ENCODE results near the gene RCBTB1.

Gene RCBTB1

DNA sequence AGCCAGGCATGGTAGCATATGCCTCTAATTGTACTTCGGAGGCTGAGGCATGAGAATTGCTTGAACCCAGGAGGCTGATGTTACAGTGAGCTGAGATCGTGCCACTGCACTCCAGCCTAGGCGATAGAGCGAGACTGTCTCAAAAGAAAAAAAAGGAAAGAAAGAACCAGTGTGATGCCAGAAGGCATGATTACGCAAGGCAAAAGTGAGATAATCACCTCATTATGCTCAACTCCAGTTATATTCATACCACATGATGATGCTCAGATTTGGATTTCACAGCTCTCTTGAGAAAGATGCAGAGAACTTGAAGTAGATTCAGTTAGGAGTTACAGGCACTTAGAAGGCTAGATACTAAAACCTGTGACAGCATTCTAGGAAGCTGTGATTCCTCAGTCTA, 21.8 kb downstream of the RCBTB1 start:
- no peak overlapping the region for H3K4me3 ChIP-seq (ENCODE audit: low read depth, low read length)
- no peak for DNase-seq (ENCODE audit: low read depth)

DNA sequence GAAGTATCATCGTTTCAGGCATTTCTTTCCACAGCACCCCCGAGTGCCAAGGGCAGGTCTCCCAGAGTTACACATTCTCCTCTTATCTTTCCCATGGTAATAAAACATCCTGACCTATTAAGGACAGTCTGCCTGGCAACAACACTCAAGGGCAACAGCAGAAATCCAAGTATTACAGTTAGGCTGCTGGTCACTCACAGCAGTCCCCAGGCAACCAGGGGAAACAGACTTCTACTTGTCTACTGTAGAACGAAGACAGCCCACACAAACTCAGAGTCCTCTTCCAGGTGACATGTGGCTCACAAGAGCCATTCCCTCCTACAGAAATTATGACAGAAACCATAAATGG, 24.3 kb downstream of the RCBTB1 start:
- no peak overlapping the region for H3K4me3 ChIP-seq (ENCODE audit: low read depth, low read length)
- DNase-seq (ENCODE audit: low read depth): no peak

DNA sequence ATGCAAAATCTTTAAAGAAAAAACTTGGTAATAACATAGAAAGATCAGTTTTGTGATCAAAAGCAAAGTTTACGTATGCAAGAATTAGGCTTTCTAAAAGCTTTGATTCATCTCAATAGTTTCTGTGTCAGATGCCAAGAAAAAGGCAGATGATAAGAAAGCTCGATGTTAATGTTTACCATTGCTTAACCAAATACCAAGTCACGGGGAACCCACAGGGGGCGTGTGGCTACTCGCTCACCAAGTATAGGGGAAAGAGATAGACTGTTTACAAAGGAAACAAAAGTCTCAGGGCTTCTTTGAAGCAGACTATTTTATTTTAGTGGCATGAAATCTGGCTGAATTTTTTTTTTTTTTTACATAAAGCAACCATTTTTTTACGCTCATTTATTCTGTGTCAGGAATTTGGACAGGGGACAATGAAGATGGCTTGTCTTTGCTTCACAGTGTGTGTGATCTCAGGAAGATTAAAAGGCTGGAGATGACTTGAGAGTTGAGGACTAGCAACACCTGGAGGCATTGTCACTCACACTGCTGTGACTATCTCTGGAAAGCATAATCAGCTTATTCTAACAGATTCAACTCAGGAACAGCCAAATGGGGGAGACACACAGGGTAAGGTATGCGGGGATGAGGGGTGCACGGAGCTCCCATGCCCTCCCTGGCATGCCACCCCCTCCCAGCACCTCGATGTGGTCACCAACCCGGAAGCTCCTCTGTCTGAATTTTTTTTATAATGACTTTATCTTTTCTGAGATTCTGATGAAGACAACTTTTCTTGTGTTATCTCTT, 24.9 kb downstream of the RCBTB1 start:
- DNase-seq (ENCODE audit: low read depth): no peak
- H3K4me3 ChIP-seq (ENCODE audit: low read depth, low read length): no peak overlapping the region

DNA sequence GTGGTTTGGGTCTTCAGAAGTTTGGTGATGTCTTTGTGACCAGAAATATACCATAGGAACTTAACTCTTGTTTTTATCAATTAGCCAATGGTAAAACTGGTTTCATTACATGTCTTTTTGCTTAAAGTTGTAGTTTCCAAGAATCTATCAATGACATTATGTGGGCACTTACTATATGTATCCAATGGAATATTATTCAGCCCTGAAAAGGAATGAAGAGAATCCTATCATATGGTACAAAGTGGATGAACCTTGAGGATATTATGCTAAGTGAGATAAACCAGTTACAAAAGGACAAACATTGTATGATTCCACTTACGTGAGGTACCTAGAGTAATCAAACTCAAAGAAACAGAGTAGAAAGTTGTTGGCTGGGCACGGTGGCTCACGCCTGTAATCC, 26.4 kb downstream of the RCBTB1 start:
- DNase-seq (ENCODE audit: low read depth): no peak

DNA sequence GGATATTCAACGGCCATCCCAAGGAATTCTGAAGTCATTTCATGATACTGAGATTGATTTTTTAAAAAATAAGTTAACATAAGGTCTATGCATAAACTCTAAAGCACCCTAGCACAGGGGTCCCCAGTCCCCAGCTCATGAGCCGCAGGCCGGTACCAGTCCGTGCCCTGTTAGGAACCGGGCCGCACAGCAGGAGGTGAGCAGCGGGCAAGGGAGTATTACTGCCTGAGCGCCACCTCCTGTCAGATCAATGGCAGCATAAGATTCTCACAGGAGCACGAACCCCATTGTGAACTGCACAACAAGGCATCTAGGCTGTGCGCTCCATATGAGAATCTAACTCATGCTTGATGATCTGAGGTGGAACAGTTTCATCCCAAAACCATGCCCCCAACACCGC, 31.0 kb downstream of the RCBTB1 start:
- no peak for DNase-seq (ENCODE audit: low read depth)
- no peak overlapping the region for H3K4me3 ChIP-seq (ENCODE audit: low read depth, low read length)

More for the DNA sequence above, 26.4 kb downstream of the RCBTB1 start:
- no peak overlapping the region for H3K4me3 ChIP-seq (ENCODE audit: low read depth, low read length)

DNA sequence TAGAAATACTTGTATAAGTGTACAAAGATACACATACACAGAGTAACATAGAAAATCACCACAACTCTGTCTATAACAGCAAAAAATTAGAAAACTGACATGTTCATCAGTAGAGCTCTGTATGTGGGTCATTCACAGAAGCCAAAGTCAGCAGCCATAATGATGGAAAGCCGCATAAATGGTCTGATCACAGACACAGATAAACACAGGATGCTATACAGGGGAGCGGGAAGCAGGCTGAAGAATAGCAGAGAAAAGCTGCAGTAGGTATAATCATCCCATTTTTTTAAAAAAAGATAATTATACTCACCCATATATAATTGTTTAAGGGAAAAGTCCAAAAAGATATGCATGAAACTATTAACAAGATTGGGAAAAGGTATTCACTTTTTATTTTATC, 31.5 kb downstream of the RCBTB1 start:
- H3K4me3 ChIP-seq (ENCODE audit: low read depth, low read length): no peak overlapping the region
- no peak for DNase-seq (ENCODE audit: low read depth)

DNA sequence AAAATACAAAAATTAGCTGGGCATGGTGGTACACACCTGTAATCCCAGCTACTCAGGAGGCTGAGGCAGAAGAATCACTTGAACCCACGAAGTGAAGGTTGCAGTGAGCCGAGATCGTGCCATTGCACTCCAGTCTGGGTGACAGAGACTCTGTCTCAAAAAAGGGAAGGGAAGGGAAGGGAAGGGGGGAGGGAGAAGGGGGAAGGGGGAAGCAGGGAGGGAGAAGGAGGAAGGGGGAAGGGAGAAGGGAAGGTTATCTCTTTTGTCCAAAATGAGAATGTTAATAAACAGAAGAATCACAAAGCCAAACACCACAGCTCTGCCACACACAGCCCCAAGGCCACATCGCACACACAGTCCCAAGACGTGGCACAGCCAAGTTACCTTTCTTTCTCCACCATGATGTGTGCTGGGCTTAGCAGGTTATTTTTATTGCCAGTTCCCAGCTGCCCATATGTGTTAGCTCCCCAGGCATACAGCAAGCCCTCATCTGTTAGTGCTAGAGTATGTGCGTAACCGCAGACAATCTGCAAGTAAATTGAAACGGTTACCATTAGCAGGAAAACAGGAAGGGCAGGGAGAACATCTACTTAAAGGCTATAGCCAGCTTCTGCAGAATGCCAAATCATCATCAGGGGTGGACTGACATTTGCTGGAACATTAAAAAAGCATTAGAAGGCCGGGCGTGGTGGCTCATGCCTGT, 34.3 kb downstream of the RCBTB1 start:
- no peak overlapping the region for H3K4me3 ChIP-seq (ENCODE audit: low read depth, low read length)
- no peak for DNase-seq (ENCODE audit: low read depth)

DNA sequence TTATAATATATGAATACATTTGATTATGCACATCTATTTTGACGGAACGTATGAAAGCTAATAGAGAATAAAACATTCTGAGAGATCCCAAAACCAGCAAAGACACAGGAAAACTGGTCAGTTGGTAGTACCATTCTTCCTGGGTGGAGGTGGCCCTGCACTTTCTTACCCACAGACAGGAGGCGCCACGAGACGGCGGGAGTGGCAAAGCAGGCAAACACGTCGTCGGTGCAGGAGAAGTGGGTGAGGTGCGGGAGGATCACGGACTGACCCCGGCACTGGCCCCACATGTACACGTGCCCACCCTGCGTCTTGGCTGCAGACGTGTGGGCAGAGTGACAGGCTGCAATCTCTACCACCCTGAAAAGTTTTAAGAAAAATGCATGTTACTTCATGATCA, 36.1 kb downstream of the RCBTB1 start:
- DNase-seq (ENCODE audit: low read depth): no peak
- no peak overlapping the region for H3K4me3 ChIP-seq (ENCODE audit: low read depth, low read length)

DNA sequence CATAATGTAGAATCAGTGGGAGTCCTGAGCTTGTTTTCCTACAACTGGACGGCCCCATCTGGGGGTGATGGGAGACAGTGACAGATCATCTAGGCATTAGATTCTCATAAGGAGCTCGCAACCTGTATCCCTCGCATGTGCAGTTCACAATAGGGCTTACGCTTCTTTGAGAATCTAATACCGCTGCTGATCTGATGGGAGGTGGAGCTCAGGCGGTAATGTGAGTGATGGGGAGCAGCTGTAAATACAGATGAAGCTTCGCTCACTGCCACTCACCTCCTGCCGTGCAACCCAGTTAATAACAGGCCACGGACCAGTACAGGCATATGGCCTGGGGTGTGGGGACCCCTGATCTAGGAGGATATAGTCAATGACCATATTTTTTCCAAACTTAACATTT, 38.8 kb downstream of the RCBTB1 start:
- no peak for DNase-seq (ENCODE audit: low read depth)
- no peak overlapping the region for H3K4me3 ChIP-seq (ENCODE audit: low read depth, low read length)

DNA sequence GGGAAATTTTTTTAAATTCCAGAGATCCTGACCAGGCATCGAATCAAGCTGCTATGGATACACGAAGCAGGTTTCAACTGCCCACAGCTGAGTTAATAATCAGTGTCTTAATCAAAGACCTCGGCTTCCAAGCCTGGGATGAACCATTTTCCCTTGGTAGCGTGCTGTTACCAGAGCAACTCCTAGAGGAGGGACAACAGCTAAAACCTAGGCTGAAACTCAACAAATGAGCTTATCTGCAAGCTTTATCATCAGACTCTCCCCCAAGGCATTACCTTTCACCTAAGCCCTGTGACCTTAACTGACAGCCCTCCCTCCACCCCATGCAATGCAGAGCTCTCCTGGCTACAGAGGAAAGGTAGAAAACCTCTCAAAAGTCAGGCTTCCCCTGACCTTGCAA, 39.7 kb downstream of the RCBTB1 start:
- DNase-seq (ENCODE audit: low read depth): no peak
- no peak overlapping the region for H3K4me3 ChIP-seq (ENCODE audit: low read depth, low read length)

DNA sequence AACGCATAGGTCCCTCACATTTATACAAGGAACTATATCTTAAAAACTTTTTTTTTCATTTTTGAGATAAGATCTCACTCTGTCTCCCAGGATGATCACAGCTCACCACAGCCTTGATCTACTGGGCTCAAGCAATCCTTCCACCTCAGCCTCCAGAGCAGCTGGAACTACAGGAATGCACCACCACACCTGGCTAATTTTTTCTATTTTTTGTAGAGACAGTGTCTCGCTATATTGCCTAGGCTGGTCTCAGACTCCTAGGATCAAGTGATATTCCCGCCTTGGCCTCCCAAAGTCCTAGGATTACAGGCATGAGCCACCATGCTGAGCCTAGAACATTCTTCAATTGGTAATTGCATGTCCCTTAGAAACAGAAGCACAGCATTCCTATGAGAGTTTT, 41.7 kb downstream of the RCBTB1 start:
- no peak overlapping the region for H3K4me3 ChIP-seq (ENCODE audit: low read depth, low read length)
- DNase-seq (ENCODE audit: low read depth): no peak

DNA sequence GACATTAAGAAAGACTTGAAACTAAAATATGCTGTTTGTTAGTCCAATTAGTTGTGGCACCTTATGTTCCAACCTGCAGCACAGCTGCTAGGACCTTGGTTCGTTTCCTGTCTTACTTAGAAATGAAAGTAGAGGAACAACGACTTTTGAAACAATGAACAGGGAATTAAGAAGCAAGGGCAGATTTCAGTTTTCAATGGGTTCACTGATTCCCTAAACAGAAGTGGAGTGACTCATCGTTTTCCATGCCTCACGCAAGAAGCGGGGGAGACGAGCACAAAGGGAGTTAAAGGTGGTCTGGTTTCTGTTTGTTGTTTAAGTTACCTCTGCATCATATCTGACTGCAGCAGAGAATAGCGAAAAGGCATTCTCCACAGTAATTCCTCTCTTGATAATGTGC, 44.8 kb downstream of the RCBTB1 start:
- no peak overlapping the region for H3K4me3 ChIP-seq (ENCODE audit: low read depth, low read length)
- peak; percentile 7 for DNase-seq (ENCODE audit: low read depth)

DNA sequence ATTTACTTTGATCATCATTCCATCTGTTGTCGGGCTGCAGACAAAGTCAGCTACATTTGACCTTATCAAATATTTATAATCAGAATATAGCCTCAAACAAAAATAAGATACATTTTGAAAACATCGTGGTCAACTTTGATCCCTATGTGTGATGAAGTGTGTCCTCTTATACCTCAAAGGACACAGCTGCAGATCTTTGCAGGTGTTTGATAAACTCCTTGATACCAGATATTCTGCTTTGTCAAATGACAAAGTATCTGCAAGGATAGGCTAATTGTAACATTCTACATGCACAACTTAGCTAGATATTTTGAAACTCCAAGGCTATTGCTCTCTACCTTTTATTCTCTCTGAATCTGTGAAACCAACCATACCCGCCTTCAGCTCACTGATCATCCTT, 45.6 kb downstream of the RCBTB1 start:
- no peak for DNase-seq (ENCODE audit: low read depth)

DNA sequence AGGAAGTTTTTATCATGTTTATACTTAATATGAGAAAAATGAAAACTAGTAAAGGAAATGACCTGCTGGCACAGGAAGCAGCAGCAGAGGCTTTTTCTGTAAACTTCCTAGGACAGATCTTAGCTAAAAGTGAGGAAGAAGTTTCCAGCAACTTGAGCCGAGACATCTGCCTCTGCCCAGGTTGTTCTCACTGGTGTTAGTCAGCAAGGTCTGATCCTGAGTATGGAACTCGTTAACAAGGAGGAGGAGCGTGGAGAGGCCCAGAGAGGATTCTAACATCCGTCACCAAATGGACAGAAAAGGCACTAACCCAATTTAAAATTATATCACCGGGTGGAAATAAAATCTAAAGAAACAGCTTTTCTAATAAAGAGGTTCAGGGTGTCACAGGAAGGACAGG, 46.0 kb downstream of the RCBTB1 start:
- DNase-seq (ENCODE audit: low read depth): peak; percentile 2
- H3K4me3 ChIP-seq (ENCODE audit: low read depth, low read length): no peak overlapping the region

More for the DNA sequence above, 45.6 kb downstream of the RCBTB1 start:
- no peak overlapping the region for H3K4me3 ChIP-seq (ENCODE audit: low read depth, low read length)

DNA sequence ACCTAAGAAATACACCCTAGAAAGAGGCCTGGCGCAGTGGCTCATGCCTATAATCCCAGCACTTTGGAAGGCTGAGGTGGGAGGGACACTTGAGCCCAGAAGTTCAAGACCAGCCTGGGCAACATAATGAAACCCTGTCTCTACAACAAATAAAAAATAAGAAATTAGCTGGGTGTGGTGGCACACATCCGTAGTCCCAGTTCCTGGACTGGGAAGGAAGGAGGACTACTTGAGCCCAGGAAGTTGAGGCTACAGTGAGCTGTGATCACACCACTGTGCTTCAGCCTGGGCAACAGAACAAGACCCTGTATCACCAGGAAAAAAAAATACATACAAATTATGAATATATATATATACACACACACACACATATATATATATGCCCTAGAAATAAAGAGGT, 47.0 kb downstream of the RCBTB1 start:
- H3K4me3 ChIP-seq (ENCODE audit: low read depth, low read length): no peak overlapping the region
- no peak for DNase-seq (ENCODE audit: low read depth)

DNA sequence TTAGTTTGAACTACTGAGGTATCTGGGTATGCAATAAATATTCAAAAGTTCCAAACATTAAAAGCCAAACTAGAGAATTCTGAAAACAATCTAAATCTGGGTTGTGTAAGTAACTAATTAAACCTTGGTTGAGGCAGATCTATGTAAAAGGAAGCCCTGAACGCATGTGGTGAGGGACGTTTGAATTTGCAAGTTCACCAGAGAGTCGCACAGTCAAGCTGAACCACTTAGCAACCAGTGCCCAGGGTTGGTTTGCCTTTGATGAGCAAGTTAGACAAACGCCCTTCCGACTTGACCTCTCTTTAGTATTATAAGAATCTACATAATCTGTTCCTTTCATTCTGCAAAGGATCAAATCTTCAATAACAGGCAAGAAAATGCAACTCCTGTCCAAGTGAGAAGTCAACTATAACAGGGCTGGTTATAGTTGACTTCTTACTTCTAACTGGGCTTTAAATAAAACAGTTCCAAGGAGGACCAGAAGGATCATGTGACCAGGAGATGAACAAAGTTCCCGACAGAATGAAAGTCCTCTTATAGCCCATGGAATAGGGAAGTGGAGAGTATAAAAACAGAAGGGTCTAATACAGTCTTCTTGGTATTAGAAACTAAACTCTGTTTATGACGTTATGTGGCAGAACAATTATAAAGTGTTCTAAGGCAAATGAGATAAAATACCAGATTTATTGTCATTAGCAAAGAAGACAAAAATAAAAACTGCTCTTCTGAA, 49.0 kb downstream of the RCBTB1 start:
- DNase-seq (ENCODE audit: low read depth): no peak
- H3K4me3 ChIP-seq (ENCODE audit: low read depth, low read length): no peak overlapping the region

DNA sequence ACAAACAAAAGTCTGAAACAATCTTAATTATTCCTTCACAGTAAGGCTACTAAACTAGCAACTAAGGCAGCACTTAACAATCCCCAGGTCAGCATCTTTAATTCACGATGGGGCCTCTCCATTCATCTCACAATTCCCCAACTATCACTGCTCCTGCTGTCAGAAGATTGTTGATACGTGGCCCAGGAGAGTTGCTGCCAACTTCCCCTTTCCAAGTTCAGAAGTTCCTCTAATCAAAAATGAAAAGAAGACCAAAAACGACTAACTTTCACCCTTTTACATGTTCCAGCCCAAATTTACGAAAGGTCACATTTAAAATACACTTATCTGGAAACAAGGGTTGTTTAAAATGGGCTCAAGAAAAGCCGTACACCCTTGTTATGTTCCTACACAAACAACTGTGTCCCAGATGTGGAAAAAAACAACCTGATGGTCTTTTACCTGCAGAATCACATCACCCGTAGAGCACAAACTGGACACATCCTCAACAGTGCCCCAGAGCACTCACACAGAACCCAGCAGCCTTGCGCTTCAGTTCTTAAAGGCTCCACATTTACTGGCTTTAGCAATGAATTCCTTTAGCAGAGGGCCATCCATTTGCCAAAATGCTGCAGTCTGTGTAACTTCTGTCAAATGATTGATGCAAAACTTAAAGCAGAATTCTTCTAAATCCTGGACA, 51.6 kb downstream of the RCBTB1 start:
- no peak for DNase-seq (ENCODE audit: low read depth)
- H3K4me3 ChIP-seq (ENCODE audit: low read depth, low read length): no peak overlapping the region

DNA sequence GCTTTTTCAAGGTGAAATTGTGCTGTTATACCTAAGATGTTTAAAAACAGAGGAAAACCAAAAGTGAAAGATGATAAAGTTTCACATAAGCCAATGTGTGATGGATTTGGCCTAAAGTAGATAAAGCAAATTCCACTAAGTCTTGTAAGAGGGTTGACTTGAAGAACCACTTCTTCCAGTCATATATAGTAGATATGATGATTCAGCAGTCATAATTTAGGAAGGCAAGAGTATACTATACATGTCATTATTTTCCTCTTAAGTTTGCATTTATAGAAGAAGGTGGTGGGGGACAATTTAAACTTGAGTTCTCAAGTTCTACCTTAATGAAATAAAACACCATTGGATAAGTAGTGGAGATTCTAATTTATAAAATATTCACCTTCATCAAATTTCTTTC, 52.3 kb downstream of the RCBTB1 start:
- no peak for DNase-seq (ENCODE audit: low read depth)
- H3K4me3 ChIP-seq (ENCODE audit: low read depth, low read length): no peak overlapping the region

DNA sequence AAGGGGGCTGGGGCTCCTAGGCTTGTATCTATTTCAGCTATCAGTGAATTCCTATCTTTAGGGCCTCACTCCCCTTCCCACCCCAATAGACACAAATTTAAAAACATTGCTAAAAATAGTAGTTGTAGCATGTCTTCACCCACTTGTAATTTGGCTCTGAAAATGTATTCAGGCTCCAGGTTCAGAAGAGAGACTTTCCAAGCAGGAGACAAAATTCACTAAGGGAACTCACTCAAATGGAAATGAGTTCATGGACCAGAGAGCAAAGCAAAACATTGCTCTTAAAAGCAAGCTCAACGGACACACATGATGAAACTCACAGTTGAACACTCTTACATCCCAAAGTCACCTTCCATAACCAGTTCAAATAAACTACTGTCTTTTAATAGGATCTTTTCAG, 52.8 kb downstream of the RCBTB1 start:
- no peak for DNase-seq (ENCODE audit: low read depth)
- no peak overlapping the region for H3K4me3 ChIP-seq (ENCODE audit: low read depth, low read length)

DNA sequence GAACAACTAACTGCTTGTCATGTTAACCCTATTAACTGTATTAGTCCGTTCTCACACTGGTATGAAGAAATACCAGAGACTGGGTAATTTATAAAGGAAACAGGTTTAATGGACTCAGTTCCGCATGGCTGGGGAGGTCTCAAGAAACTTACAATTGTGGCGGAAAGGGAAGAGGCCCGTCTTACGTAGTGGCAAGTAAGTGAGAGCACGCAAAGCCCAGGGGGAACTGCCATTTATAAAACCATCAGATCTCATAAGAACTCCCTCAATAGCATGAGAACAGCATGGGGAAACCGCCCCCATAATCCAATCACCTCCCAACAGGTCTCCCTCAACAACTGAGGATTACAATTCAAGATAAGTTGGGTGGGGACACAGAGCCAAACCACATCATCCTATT, 54.9 kb downstream of the RCBTB1 start:
- no peak overlapping the region for H3K4me3 ChIP-seq (ENCODE audit: low read depth, low read length)
- no peak for DNase-seq (ENCODE audit: low read depth)

Data from skeletal muscle cell (primary cell).